Stimulated activated CD4-positive, alpha-beta T cell treated with anti-CD3 and anti-CD28 coated beads, Interleukin-4, amount 100 ng/mL, for 24 hours (primary cell): ENCODE measurements around the gene FBXL13.
"Not testable (repeated sequence)": the region's sequence is repeated elsewhere in the genome, so short reads cannot be mapped to it uniquely, and the experiment has no call there.

ENCODE experiments used
- DNase-seq: peaks from one replicate; pipeline ENCODE4 v3.0.0-alpha.2; 2020

Gene FBXL13

DNA sequence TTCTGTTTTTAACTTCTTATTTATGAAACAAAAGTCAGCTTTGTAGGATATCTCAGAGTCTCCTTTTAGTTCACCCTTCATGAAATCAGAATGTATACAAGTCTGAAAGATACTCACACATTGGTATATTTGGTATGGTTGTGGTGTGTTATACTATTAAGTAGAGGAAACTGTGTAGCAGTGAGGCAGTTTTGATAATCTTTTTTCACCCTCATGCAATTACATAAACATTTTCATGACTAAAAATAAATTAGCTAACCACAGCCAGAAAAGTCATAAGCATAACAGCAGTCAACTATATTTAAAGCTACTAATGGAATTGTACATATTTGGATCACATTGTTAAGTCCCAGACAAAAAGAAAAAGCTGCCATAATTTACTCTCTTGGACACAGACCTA lies 263.7 kb downstream of the FBXL13 start:
- no peak for DNase-seq

GRCh38 chr7:102806613-102807012 lies 268.0 kb downstream of the FBXL13 start:
- DNase-seq, result no peak

DNA sequence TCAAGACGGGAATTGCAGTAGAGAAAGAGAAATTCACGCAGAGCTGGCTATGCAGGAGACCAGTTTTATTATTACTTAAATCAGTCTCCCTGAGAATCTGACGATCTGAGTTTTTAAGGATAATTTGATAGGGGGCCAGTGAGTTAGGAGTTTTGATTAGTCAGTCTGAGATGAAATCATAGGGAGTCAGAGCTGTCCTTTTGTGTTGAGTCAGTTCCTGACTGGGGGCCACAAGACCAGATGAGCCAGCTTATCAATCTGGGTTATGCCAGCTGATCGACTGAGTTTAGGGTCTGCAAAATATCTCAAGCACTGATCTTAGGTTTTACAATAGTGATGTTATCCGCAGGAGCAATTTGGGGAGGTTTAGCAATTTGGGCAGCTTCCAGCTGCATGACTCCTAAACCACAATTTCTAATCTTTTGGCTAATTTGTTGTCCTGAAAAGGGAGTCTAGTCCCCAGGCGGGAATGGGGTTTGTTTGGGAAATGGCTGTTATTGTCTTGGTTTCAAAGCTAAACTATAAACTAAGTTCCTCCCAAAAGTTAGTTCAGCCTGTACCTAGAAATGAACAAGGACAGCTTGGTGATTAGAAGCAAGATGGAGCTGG lies 278.5 kb downstream of the FBXL13 start:
- DNase-seq, result not testable (repeated sequence)

DNA sequence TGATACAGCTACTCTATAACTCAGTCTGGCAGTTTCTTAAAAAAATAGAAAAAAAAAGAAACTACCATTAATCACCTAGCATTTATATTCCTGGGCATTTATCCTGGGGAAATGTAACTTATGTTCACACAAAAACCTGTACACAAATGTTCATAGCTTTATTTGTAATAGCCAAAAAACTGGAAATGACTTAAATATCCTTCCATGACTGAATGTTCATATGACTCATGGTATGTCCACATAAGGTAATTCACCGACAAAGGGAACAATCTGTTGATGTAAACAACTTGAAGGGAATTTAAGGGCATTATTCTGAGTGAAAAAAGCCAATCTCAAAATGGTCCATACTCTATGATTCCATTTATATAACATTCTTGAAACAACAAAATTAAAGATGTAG lies 280.0 kb downstream of the FBXL13 start:
- not testable (repeated sequence) for DNase-seq

GRCh38 chr7:102791831-102792230 lies 282.8 kb downstream of the FBXL13 start:
- not testable (repeated sequence) for DNase-seq

GRCh38 chr7:102791367-102791766 lies 283.2 kb downstream of the FBXL13 start:
- DNase-seq, result not testable (repeated sequence)

- not testable (repeated sequence) for DNase-seq
These were observed 284.1 kb downstream of the FBXL13 start for GRCh38 chr7:102790364-102791100.

GRCh38 chr7:102788770-102789169 lies 285.8 kb downstream of the FBXL13 start:
- not testable (repeated sequence) for DNase-seq

DNA sequence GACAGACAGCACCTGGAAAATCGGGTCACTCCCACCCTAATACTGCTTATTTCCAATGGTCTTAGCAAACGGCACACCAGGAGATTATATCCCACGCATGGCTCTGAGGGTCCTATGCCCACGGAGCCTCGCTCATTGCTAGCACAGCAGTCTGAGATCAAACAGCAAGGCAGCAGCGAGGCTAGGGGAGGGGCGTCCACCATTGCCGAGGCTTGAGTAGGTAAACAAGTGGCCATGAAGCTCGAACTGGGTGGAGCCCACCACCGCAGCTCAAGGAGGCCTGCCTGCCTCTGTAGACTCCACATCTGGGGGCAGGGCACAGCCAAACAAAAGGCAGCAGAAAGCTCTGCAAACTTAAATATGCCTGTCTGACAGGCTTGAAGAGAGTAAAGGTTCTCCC lies 293.7 kb downstream of the FBXL13 start:
- DNase-seq, result not testable (repeated sequence)

DNA sequence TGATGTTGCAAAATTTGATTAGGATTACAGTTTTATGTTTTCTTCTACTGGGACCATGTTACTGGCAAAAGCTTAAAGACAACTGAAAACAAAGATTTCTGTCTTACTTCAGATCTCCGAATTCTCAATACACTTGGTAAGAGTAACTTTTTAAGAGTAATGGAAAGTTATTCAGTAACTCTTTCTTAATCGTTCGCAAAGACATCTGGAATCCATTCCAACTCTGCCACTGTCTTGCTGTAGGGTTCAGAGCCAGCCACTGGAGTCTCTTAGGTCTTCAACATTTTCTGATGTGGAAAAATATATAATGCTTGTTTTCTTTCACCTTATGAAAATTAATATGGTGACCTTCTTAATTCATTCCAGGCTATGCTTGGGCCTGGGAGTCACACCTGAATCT lies 295.9 kb downstream of the FBXL13 start:
- DNase-seq, result not testable (repeated sequence)

DNA sequence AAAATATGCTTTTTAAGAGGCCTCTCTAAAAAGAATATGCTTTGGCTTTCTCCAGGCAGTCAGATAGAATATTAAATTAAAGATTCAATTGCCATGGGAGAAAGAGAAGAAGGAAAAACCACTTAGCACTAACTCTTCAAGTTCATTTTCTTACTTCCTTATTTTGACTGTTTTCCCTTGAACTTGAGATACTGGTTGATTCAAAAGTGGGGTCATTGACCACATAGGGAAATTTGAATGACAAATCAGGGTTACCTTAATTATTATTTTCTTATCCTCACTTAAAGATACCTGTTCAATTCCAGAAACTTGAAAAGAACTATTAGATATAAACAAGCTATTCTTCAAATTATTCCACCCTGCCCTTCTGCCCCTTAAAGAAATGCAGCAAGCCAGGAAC lies 298.4 kb downstream of the FBXL13 start:
- DNase-seq, result not testable (repeated sequence)

DNA sequence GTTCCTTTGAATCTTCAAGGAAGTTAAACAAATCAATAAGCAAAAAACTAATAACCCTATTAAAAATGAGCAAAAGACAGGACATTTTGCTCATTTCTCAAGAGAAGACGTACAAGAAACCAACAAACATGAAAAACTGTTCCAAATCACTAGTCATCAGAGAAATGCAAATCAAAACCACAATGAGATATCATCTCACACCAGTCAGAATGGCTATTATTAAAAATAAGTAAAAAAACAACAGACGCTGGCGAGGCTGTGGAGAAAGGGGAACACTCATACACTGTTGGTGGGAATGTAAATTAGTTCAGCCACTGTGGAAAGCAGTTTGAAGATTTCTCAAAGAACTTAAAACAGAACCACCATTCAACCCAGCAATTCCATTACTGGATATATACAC lies 304.1 kb downstream of the FBXL13 start:
- DNase-seq, result not testable (repeated sequence)

GRCh38 chr7:102769657-102770192 lies 304.9 kb downstream of the FBXL13 start:
- DNase-seq, result not testable (repeated sequence)

DNA sequence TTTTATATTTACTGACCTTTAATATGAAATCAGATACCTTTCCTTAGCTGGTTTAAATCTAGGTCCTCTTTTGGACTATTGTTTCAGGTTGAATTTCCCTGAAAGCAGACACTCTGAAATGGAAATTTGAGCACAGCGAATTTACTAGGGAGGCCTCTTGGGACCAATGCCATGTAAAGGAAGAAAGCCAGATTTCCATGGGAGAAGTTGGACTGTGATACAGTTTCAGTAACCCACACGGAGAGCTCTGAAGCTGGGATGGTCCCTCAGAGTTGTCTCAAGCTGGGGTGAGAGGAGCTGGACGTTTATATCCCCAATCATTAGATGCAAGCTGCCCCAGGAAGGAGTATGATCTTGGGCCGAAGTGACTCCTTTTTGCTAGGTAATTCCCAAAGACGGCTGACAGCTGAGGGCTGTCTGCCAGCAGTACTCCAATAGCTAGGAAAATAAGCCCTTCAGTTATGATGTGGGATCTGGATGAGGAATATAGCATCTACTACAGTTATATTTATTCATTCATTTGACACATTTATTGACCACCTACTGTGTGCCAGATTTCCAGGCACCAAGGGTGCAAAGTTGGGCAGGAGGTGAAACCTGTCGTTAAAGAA lies 311.2 kb downstream of the FBXL13 start:
- not testable (repeated sequence) for DNase-seq
